Measurements from ENCODE around the gene TAF15.

TAF15 gene

DNA sequence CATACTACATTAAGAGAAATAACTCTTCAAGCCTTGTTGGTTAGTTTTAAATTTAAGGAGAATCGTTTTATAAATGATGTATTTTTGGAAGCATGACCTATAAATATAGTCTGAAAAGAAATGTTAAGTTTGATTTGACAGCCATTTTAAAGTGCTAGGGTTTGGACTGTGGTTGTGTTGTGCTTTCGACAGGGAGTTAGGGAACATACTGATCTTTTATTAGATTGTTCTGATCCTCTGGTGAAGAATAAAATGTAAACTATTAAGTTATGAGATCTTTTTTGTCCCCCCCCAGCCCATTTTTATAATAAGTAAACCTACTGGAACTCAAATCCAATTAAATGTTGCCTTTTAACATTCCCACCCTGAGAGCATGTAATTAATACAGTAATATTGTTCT lies 12.0 kb downstream of the TAF15 start:
- DNase-seq = no peak

DNA sequence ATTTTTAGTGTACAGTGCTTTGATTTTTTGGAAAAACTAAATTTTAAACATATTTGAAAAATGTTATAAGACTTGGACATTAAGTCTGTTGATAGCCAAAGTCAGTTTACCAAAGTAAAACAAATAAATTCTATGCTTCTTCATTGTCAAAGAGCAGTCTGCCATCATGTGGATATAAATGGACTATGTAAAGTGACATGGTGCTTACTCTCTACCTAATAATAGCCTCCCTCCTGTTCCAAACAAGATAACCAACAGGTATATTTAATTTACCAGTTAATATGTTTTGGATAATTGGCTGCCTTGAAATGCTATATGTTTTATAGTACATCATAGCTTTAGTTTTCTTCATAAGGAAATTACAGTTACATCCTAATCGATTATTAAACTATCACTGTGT lies 15.9 kb downstream of the TAF15 start:
- no peak for DNase-seq

DNA sequence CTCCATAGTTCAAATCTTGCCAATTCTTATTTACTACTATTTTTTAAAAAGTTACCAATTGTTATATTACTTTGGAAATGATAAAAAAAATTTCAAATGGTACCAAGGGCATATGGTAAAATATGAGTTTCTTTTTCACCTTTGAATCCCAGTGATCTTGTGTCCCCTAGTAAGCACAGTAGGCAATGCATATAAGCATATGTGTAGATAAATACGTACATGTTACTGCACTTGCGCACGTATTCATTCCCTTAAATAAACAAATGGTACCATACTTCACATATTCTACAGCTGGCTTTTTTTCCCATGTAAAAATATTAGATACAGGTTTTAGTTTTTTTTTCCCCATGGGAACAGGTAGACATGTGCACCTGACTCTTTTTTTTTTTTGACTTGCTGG lies 31.8 kb downstream of the TAF15 start:
- no peak for DNase-seq

DNA sequence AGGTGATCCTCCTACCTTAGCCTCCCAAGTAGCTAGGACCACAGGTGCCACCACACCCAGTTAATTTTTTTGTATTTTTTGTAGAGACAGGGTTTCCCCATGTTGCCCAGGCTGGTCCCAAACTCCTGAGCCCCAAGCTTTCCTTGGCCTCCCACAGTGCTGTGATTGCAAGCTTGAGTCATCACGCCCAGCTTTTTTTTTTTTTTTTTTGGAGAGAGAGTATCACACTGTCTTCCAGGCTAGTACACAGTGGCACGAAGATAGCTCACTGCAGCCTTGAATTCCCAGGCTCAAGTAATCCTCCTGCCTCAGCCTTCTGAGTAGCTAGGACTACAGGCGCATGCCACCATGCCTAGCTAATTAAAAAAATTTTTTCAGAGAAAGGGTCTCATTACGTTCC lies 32.2 kb downstream of the TAF15 start:
- no peak for DNase-seq

DNA sequence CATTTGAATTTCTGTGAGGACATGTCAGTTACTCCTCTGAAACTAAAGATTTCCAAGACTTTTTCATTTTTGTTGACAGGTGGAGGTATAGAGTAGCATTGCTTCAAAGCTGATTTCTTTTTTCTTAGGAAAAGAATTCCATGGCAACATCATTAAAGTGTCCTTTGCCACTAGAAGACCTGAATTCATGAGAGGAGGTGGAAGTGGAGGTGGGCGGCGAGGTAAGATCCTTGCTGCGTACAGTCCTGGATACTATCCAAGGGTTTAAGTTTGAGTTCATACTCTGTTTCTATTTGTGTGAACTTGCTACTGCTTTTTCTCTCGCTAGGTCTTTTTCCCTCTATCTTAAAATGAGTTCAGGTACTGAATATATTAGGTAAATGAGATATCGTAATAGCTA lies 33.0 kb downstream of the TAF15 start:
- no peak for DNase-seq

DNA sequence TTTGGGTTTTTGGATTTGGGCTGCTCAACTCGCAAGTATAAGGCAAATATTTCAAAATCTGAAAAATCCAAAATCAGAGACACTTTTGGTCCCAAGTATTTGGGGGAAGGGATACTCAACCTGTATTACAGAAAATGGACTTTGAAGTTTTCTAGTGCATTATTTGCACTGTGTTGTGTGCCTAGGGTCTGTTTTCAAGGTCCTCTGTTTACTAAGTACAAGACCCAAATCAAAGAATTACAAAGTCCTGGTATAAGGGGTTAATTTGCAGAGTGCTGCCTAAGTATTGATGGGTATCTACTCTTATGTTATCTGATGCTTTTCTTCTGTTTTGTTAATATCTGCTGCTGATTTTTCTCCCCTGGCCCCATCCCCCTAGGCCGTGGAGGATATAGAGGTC lies 34.4 kb downstream of the TAF15 start:
- DNase-seq = no peak

DNA sequence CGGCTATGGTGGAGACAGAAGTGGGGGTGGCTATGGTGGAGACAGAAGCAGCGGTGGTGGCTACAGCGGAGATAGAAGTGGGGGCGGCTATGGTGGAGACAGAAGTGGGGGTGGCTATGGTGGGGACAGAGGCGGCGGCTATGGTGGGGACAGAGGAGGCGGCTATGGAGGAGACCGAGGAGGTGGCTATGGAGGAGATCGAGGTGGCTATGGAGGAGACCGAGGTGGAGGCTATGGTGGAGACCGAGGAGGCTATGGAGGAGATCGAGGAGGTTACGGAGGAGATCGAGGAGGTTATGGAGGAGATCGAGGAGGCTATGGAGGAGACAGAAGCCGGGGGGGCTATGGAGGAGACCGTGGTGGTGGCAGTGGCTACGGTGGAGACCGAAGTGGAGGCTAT lies 35.3 kb downstream of the TAF15 start:
- DNase-seq = no peak

DNA sequence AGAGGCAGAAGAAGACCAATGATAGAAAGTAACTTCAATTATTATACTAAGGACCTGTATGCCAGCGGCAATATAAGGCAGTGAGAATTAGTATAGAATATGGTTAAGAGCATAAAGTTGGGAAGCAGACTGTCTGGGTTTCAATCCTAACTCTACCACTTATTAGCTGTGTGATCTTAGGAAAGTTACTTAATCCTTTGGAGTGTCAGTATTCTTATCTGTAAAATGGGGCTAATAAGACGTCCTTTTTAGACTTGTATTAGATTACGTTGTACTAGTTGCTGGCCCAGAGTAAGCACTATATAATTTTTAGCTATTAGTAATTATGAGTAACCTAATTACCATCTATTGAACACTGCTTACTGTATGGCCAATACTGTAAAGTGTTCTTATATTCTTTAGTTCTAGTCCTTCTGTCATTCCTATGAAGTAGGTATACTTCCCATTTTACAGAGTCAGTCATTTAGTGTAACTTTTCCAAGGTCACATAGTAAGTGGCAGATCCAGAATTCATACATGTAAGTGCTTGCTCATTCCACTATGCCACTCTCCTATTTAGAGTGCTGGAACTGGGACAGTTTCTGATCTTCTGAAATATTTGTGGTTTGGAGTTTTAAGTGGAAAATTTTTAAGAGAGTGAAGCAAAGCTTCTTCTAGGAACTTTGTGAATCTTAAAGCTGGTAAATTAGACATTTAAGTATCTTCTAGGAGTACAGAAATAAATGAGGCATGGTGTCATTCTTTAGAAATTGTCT lies 36.9 kb downstream of the TAF15 start:
- DNase-seq = no peak

DNA sequence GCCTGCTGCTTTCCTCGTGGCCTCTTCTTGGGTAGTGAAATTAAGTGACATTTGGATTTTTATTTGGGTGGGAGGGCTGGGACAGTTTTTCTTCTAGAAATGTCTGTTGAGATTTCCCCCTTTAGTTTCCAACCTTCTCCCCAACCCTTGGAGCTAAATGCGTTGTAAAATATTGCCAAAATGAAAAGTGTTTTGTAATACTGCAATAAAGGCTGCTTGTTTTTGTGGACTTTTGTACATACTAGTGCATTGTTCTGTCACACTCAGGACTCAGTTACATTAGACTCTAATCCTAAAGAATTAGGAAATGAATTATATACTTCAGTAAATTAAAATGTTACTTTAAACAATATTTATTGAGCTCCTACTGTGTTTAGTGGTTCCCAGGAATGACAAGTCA lies 37.7 kb downstream of the TAF15 start:
- peak in 1 of 2 donors; percentile 11 for DNase-seq

DNA sequence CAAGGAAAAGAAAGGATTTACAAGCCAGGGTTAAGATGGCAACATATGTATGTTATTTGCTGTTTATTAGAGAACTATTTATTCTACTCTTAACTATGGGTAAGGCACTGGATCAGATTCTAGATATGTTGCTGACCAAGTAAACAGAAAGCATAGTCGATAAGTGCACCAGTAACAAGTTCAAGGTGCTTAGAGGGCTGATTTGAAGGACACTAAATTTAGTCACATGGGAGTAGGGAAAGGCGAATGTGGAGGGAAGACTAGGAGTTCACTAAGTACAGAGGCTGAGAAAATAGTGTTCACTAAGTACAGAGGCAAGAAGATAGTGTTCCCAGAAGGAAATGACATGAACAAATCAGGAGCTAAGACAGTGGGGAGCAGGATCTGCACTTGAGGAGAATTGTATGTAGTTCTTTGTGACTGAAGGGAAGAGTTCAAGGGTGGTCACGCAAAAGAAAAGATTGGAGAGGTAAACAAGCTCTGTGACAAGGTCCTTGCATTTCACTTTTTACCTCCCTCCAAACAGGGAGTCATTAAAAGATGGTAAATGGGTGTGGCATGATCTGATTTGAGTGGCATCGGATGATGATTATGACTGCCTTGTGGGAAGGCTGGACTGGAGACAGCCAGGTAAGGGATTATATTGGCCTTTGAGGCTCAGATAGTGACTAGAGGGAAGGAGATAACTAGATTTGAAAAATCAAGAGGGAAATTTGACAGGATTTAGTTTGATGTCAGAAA lies 38.5 kb downstream of the TAF15 start:
- DNase-seq = no peak

DNA sequence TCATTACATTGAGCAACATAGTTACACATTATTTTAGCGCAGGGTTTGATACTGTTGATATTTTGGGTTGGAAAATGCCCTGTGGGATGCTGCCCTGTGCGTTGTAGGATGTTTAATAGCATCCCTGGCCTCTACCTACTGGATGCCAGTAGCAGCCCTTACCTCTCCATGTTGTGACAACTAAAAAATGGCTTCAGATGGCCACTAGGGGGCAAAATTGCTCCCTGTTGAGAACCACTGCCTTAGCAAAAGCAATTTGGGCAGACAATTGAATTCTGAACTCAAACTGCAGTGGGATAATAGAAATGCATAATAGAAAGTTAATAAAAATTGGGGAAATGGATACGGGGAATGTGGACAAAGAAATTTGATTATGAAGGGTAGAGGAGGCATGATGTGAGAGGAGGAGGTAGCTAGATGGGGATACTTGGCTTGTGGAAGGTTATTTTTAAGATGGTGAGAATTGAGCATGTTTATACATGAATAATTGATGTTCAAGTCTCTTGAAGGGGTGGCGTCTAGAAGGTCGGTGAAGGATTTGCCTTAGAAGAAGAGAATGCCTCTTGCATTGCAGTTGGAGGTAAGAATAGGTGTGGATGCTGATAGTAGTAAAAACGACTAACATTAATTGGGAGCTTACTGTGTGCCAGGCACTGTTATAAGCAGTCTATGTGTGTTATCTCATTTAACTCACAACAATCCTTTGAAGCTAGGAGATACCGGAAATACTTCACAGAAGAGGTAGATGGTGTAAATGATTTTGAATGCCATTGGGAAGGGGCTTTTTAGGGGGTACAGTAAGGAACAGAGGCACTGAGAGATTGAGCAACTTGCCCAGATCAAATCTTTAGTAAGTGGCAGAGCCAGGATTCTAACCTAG lies 40.4 kb downstream of the TAF15 start:
- peak; percentile 1 to 33 for DNase-seq

DNA sequence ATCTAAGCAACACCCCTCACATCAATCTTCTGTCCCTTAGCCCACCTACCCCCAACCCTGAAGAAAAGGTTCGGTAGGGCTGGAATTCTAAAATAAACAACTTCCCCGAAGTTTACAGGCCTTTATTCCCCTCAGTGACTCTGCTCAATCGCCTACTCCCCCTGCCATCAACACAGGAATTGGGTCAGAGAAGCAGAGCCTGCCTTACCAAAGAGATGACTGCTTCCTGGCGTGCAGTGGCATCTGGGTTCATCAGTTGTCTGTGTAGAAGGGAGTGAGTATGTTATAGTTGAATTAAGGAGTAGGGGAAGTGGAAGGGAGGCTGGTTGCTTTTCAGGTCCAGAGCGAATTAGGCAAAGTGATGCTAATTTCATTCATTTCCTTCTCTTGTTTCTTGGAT lies 46.7 kb downstream of the TAF15 start:
- DNase-seq = no peak

DNA sequence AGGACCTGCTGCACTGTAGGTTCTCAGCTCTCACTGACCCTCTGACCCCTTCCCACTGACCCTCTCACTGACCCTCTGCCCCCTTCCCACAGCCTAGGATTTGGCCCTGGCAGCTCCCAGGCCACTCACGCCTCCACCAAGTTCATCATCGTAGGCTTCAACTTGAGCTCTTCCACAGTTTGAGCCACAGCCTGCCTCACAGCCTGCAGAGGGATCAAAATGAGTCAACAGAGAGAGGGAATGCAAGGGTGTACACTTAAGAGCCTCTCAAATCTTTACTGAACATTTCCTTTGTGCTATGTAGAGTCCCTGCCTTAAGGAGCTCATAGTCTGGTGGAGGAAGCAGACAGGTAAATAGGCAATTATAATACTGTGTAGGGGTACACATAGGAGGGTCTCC lies 47.3 kb downstream of the TAF15 start:
- no peak for DNase-seq

DNA sequence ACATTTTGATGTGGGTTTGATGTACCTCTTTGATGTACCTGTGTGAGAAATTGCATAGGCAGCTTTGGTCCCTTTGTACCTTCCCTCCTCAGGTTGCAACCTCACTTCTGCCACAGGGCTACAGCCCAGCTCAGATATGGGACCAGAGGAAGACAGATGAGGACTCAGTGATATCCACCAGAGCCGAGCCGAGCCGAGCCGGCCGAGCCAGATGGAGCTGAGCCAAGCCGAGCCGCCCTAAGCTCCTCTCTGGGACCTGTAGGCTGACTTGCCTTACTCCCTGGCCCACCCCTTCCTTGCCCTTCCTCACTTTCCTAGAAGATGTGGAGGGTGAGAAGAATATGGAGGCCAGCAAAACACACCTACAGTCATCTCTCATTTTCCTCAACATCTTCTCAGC lies 55.6 kb downstream of the TAF15 start:
- no peak for DNase-seq

DNA sequence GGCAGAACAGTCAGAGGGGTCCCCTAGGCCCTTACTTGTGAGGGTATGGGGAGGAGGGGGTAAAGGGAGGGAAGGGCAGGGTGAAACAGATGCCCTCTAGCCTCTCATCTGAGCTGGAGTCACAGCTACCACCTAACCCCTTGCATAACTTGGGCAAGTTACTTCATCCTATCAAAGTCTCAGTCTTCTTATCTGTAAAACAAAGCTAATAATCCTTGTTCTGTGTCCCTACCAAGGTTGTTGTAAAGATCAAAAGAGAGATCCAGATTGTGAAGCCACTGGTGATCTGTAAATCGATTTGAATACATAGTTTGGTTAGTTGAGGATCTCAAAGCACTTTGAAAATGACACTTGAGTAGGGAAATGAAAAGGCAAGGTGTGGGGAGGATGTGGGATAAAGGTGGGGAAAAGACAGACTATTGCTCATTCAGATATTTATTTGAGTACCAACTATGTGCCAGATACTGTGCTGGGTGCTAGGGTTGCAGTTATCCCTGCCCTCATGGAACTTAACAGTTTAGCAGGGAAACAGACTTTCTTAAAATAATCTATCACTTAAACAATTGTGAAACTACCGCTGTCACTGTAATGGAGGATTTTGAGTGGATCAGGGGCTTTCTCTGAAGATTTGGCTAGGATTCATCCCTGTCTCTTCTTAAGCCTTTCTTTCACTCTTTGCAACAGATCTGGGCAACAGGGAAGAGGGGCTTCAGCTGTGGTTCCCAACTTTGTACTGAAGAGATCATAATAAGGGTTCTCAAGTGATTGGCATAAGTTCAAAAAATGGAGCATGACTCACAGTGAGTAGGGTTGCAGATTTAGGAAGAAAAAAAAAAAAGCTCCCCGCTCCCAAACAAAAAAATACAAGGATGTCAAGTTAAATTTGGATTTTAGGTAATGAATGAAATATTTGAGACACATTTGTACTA lies 56.4 kb downstream of the TAF15 start:
- no peak for DNase-seq

DNA sequence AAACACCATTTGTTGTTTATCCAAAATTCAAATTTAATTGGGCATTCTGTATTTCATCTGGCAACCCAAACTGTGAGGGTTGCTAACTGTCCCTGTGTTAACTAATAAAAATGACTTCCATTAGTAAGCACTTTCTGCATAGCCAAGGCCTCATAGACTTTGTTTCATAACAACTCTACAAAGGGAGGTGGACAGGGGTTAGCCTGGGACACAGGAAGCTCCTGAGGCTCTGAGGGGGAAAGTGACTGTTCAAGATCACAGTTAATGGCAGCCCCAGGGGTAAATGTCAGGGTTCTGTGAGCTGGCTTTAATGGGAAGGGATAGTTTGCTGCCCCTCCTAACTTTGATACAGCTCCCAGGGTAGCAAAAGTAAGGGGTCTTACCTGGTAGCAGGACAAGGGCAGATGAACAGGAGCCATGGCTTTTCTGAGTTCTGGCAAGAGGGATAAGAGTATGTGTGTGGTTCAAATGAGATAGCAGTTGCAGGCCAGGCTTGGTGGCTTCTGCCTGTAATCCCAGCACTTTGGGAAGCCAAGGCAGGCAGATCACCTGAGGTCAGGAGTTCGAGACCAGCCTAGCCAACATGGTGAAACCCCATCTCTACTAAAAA lies 57.2 kb downstream of the TAF15 start:
- no peak for DNase-seq

DNA sequence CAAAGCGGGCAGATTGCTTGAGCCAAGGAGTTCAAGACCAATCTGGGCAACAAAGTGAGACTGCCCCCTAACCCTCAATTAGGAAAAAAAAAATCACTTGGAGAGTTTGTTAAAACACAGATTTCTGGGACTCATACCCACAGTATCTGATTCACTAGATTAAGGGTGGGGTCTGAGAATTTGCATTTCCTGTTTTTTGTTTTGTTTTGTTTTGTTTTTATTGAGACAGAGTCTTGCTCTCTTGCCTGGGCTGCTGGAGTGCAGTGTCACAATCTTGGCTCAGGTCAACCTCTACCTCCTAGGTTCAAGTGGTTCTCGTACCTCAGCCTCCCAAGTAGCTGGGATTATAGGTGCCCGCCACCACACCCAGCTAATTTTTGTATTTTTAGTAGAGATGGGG lies 58.3 kb downstream of the TAF15 start:
- DNase-seq = no peak

DNA sequence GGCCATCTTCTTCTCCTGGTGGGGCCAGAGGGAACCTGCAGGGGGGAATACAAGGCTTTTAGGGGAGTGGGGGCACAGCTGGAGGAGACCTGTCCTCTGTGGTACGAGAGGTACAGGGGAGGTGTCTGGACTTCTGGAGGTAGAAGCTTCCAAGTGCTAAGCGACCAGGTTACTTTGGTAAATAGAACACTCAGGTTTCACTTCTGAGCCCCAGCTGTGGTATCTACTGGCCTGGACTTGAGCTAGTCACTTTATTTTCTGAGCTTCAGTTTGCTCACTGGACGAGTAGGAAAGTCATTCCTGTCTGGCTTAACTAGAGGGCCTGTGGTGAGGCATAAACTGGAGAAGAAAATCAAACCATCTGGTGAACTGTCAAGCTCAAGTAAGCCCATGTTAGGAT lies 59.5 kb downstream of the TAF15 start, which contains the start of gene HEATR9:
Gene HEATR9 (minus strand): TSS at position 155 of the 400 bp plus-strand sequence. CDS start 149 bp downstream, at position 6.
- DNase-seq = no peak

DNA sequence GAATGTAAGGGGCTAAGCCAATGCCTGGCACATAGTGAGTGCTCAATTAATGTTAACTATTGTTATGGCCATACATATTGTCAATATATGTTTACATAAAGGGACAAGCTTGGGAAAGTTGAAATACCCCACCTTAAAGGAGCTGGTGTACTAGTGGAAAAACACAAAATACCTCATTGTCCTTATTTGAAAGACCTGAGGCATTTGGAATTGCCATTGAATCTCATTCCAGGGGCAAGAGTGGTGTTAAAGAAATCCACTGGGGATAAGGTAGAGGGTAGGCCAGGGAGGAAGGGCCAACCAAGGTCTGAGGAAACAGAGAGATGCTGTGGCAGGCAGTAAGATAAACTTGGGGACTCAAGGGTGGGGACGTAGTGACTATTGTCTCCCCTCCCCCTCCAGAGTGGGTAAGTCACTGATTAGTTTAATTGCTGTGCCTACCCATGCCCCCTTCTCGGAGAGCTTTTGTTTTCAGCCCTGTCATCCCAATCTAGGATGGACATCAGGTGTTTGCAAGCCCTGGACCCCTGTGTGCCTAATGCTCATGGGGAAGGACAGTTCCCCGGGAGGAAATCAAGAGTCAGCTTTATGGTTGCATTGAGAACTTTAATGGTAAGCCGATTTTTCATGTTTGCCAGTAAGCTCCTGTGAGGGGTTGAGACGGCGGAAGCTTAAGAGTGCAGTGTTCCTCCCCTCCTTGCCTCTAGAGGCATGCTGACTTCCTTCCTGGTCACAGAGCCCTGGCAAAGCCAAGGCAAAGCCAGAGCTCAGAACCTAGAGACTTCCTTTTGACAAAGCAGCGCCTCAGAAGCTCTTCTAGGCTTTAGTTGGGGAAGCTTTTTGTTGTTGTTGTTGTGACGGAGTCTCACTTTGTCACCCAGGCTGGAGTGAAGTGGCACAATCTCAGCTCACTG lies 61.9 kb downstream of the TAF15 start:
- no peak for DNase-seq

DNA sequence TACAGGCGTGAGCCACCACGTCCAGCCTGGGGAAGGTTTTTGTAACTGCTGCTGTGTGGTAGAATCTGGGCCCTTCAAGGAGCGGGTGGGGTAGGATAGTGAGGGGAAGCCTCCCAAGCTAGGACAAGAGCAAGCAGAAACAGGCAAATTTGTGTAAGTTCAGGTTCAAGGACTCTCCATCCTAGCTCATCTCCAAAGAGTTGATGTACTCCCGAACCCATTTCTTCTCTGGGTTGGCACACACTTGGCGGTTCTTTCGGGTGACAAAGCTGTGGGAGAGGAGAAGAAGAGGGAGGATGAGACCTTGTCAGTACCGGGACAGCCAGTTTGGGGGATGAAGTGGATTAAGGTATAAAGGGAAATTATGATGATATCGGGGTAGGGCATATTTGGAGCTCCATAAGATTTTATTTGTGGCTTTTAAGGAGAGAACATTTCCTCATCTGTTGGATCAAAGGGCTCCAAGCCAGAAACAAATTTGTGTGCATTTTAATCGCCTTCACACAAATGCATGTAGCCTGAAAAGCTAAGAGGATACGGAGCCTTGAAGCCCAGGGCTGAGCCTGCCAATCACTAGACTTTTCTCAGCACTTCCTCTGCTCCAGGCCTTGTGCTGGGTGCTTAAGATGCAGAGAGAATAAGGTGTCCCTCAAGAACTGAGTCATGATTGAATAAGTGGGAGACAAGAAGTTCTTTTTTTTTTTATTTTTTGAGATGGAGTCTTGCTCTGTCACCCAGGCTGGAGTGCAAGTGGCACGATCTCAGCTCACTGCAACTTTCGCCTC lies 63.1 kb downstream of the TAF15 start:
- no peak for DNase-seq
